A673 (cell line): ENCODE measurements around the gene PTGDS.

ENCODE experiments used
- EZH2 ChIP-seq: fragments of 200-600 bp; sonication (generic); IDR thresholded peaks from 2 replicates; pipeline ENCODE4 v1.6.1; 2017; ENCODE audit warnings: borderline replicate concordance, low read depth, mild to moderate bottlenecking, mixed read lengths, antibody characterized with exemption, low read length; ENCODE audit not compliant: poor library complexity, severe bottlenecking
- TF ChIP-seq, protein P1 (sequence below): fragments of 300-800, 200-600 bp; sonication (generic); conservative IDR thresholded peaks from 2 replicates; pipeline ENCODE4 v1.5.1; 2017; ENCODE audit warnings: low read depth, mild to moderate bottlenecking, antibody characterized with exemption, low read length, moderate library complexity, mixed read lengths

DNA sequence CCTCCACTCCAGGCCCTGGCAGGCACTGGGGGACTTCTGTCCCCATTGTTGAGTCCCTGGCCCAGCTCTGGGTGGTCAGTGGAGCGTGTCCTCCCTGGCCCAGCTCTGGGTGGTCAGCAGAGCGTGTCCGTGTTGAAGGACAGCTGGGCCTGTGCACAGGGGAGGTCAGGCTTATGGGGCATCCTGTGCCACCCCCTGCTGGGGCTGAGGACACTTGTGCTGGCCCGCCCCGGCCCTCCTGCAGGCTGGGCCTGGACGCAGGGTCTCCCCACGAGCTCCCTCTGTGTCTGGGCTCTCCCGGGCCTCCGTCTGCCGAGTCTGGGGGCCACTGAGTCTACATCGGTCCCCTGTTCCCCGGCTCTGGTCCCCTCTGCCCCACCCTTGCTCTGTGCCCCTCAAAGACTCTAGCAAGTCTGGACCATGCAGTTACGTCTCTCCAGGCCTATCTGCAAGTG lies 30.5 kb downstream of the PTGDS start:
- TF ChIP-seq, protein P1, sequence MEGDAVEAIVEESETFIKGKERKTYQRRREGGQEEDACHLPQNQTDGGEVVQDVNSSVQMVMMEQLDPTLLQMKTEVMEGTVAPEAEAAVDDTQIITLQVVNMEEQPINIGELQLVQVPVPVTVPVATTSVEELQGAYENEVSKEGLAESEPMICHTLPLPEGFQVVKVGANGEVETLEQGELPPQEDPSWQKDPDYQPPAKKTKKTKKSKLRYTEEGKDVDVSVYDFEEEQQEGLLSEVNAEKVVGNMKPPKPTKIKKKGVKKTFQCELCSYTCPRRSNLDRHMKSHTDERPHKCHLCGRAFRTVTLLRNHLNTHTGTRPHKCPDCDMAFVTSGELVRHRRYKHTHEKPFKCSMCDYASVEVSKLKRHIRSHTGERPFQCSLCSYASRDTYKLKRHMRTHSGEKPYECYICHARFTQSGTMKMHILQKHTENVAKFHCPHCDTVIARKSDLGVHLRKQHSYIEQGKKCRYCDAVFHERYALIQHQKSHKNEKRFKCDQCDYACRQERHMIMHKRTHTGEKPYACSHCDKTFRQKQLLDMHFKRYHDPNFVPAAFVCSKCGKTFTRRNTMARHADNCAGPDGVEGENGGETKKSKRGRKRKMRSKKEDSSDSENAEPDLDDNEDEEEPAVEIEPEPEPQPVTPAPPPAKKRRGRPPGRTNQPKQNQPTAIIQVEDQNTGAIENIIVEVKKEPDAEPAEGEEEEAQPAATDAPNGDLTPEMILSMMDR: no peak
- TF ChIP-seq EZH2: no peak
